ENCODE measurements around the gene SNPH.

SNPH gene

DNA sequence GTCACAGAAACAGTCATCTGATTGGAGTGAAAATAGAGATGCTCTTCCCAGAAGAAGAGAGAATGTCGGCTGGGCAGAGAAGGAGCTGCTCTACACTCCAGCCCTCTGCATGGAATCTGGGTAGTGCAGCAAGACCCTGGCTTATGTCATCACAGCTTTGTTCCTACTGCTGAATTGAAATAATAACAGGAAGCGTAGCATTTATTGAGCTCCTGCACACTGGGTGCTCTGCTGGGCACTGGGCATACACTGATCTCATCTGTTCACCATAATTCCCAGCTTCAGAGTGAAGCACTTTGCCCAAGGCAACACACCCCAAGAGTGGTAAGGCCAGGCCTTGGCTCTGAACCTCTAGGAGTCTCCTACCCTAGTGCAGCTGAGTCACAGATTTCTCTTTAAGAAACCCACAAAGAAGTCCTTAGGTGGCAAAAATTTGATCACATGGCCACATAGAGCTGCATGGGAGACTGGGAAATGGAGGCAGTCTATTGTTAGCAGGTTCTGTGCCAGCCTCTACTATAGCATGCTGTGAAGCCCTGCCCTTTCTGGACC is 66.7 kb downstream of the SNPH start:
- POLR2A ChIA-PET = no interaction called here
- DNase-seq (ENCODE audit: low read depth, low spot score) = no peak
- TF ChIP-seq, protein P1, sequence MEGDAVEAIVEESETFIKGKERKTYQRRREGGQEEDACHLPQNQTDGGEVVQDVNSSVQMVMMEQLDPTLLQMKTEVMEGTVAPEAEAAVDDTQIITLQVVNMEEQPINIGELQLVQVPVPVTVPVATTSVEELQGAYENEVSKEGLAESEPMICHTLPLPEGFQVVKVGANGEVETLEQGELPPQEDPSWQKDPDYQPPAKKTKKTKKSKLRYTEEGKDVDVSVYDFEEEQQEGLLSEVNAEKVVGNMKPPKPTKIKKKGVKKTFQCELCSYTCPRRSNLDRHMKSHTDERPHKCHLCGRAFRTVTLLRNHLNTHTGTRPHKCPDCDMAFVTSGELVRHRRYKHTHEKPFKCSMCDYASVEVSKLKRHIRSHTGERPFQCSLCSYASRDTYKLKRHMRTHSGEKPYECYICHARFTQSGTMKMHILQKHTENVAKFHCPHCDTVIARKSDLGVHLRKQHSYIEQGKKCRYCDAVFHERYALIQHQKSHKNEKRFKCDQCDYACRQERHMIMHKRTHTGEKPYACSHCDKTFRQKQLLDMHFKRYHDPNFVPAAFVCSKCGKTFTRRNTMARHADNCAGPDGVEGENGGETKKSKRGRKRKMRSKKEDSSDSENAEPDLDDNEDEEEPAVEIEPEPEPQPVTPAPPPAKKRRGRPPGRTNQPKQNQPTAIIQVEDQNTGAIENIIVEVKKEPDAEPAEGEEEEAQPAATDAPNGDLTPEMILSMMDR (IDR thresholded peaks at IDR 0.05; ENCODE audit: insufficient read depth, low read length, missing control alignments) = no peak
- CTCF ChIA-PET = interaction anchor here (0.8 to 1.9 kb wide), 4 partner anchors 13 to 170 kb away, joined by 3 to 6 read pairs (median 6); no protein-coding TSS in a partner anchor
- no peak overlapping the region for H3K4me3 ChIP-seq (ENCODE audit: low read depth, low read length)

GRCh38 chr20:1333462-1334369 is 67.6 kb downstream of the SNPH start:
- H3K4me3 ChIP-seq (ENCODE audit: low read depth, low read length) = no peak overlapping the region
- POLR2A ChIA-PET = no interaction called here
- TF ChIP-seq, protein P1 (IDR thresholded peaks at IDR 0.05; ENCODE audit: insufficient read depth, low read length, missing control alignments) = no peak
- CTCF ChIA-PET = interaction anchor here (0.8 to 1.9 kb wide), 4 partner anchors 12 to 169 kb away, joined by 3 to 6 read pairs (median 4); no protein-coding TSS in a partner anchor
- DNase-seq (ENCODE audit: low read depth, low spot score) = no peak

GRCh38 chr20:1334370-1334731 is 68.3 kb downstream of the SNPH start:
- ChIA-PET POLR2A (interaction anchor here (0.7 kb wide), 1 partner anchor 92 kb away, joined by 5 read pairs; no protein-coding TSS in a partner anchor), CTCF (interaction anchor here (1.0 to 1.1 kb wide), 2 partner anchors 9 to 102 kb away, joined by 3 read pairs; no protein-coding TSS in a partner anchor)
- TF ChIP-seq, protein P1 (IDR thresholded peaks at IDR 0.05; ENCODE audit: insufficient read depth, low read length, missing control alignments) = no peak
- DNase-seq (ENCODE audit: low read depth, low spot score) = no peak
- no peak overlapping the region for H3K4me3 ChIP-seq (ENCODE audit: low read depth, low read length)

- no peak for DNase-seq (ENCODE audit: low read depth, low spot score)
- TF ChIP-seq, protein P1 (IDR thresholded peaks at IDR 0.05; ENCODE audit: insufficient read depth, low read length, missing control alignments) = no peak
- POLR2A ChIA-PET = interaction anchor here (0.7 kb wide), 1 partner anchor 92 kb away, joined by 5 read pairs; no protein-coding TSS in a partner anchor
- CTCF ChIA-PET = interaction anchor here (1.0 to 1.1 kb wide), 2 partner anchors 9 to 102 kb away, joined by 3 read pairs; no protein-coding TSS in a partner anchor
- no peak overlapping the region for H3K4me3 ChIP-seq (ENCODE audit: low read depth, low read length)
Observed at GRCh38 chr20:1334761-1335160, 68.7 kb downstream of the SNPH start.

- TF ChIP-seq, protein P1 (IDR thresholded peaks at IDR 0.05; ENCODE audit: insufficient read depth, low read length, missing control alignments) = no peak
- H3K4me3 ChIP-seq (ENCODE audit: low read depth, low read length) = no peak overlapping the region
- POLR2A ChIA-PET = no interaction called here
- DNase-seq (ENCODE audit: low read depth, low spot score) = no peak
- CTCF ChIA-PET = interaction anchor here (0.5 to 1.8 kb wide), 4 partner anchors 11 to 23 kb away, joined by 3 to 6 read pairs (median 4); no protein-coding TSS in a partner anchor
Observed at GRCh38 chr20:1335961-1336698, 70.0 kb downstream of the SNPH start.

Measured in AG04449 (cell line).